A673 (cell line): ENCODE measurements around the gene SREBF2. TPM values are rescaled to one million over a fixed set of nuclear protein-coding genes. Genes with fewer than 3 reads are reported as not detected.

Experiments
- BruUV-seq: library from RNA; stranded (reverse); fragments of 400-500 nt; replicated peaks from 2 replicates; lab custom pipeline; 2021; lab: Mats Ljungman, UMichigan
- CTCF ChIA-PET: fragments of 300-600 bp; sonication (Branson Sonifier 250); formaldehyde crosslinking; loops from one replicate; lab custom pipeline; 2022; ENCODE audit warnings: antibody characterized with exemption; lab: Charles Lee
- POLR2A ChIA-PET: fragments of 300-600 bp; sonication (Branson Sonifier 250); formaldehyde crosslinking; loops from one replicate; lab custom pipeline; 2022; ENCODE audit warnings: antibody characterized with exemption; ENCODE audit not compliant: low non-redundant PET; lab: Charles Lee
- DNase-seq: peaks from one replicate; pipeline ENCODE4 v3.0.0-alpha.2; 2015; ENCODE audit warnings: low spot score
- H3K27ac ChIP-seq: fragments of 200-600 bp; sonication (generic); 2 replicates; pipeline ENCODE4 v1.5.1; 2016; ENCODE audit warnings: mixed run types, low read depth, mild to moderate bottlenecking, mixed read lengths, antibody characterized with exemption, low read length; ENCODE audit not compliant: poor library complexity, severe bottlenecking
- H3K27me3 ChIP-seq: fragments of 200-600 bp; sonication (generic); replicated peaks from 2 replicates; pipeline ENCODE4 v1.6.1; 2017; ENCODE audit warnings: mixed run types, low read depth, mild to moderate bottlenecking, mixed read lengths, antibody characterized with exemption, low read length; ENCODE audit not compliant: insufficient read depth, poor library complexity
- H3K36me3 ChIP-seq: fragments of 200-600 bp; sonication (generic); 2 replicates; pipeline ENCODE4 v1.6.1; 2016; ENCODE audit warnings: mixed run types, mild to moderate bottlenecking, mixed read lengths, antibody characterized with exemption, low read length; ENCODE audit not compliant: insufficient read depth, poor library complexity, severe bottlenecking
- H3K4me1 ChIP-seq: fragments of 200-600 bp; sonication (generic); 2 replicates; pipeline ENCODE4 v1.6.1; 2017; ENCODE audit warnings: mixed run types, mild to moderate bottlenecking, mixed read lengths, antibody characterized with exemption, low read length; ENCODE audit not compliant: insufficient read depth, poor library complexity, severe bottlenecking
- H3K4me3 ChIP-seq: fragments of 200-600 bp; sonication (generic); 2 replicates; pipeline ENCODE4 v1.5.1; 2016; ENCODE audit warnings: low read depth, mixed run types, mild to moderate bottlenecking, mixed read lengths, low read length; ENCODE audit not compliant: poor library complexity, severe bottlenecking
- H3K9me3 ChIP-seq: fragments of 200-600 bp; sonication (generic); 2 replicates; pipeline ENCODE4 v1.6.1; 2016; ENCODE audit warnings: mixed run types, low read depth, mild to moderate bottlenecking, mixed read lengths, antibody characterized with exemption, low read length; ENCODE audit not compliant: poor library complexity, severe bottlenecking
- EZH2 ChIP-seq: fragments of 200-600 bp; sonication (generic); IDR thresholded peaks from 2 replicates; pipeline ENCODE4 v1.6.1; 2017; ENCODE audit warnings: borderline replicate concordance, low read depth, mild to moderate bottlenecking, mixed read lengths, antibody characterized with exemption, low read length; ENCODE audit not compliant: poor library complexity, severe bottlenecking
- intact Hi-C: fragments of 100-400 bp; cut with micrococcal nuclease; formaldehyde crosslinking; loops from one replicate; pipeline ENCODE4 v1.10.0; 2022; ENCODE audit not compliant: unreplicated experiment
- total RNA-seq: library from RNA; stranded (reverse); gene quantifications from 2 replicates; pipeline ENCODE4 v1.2.3, GENCODE V29; 2021
- TF ChIP-seq, protein P1 (sequence below): fragments of 300-800, 200-600 bp; sonication (generic); conservative IDR thresholded peaks from 2 replicates; pipeline ENCODE4 v1.5.1; 2017; ENCODE audit warnings: low read depth, mild to moderate bottlenecking, antibody characterized with exemption, low read length, moderate library complexity, mixed read lengths

SREBF2 gene
- total RNA-seq, 1 experiment from 2014 or later: 141 TPM

DNA sequence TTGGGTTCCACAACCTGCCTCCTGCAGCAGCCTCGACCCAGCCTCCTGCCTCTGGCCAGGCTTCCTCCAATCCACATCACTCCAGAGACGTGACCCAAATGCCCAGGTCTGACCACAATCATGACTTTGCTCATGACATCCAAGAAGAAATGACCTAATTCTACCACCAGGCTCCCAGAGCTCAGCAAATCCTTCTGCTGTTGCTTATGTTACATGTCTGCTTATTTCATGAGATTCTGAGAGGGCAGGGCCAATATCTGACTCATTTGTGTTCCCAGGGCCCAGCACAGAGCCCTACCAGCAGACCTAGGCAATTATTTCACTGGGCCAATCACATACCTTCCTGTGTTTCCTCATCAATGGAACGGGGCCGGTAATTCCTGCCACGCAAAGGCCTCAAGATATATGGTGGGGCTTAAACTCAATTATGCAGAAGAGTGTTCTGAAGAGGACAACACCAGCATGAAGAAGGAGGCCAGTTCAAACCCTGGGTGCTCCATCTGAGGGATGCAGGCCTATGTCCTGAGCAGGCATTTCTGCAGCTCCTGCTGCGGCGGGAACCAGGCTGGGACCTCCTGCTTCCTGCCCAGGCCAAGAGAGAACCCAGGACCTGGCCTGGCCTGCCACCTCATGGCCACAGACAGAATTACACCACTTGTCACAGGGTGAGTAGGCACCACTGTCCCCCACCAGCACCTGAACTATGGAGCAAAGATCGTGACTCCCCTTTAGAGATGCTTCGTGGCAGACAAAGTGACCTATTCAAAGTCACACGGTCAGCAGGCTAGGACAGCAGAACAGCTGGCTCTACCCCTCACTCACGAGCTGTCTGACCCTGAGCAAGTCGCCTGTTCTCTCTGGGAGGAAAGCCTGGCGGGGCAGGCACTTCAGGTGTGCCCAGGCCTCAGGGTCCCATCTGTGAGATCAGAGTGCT, 108.2 kb downstream of the SREBF2 start:
- DNase-seq: peak; percentile 87
- peak overlapping the region; percentile 57 for H3K27ac ChIP-seq
- no peak for TF ChIP-seq EZH2
- TF ChIP-seq, protein P1, sequence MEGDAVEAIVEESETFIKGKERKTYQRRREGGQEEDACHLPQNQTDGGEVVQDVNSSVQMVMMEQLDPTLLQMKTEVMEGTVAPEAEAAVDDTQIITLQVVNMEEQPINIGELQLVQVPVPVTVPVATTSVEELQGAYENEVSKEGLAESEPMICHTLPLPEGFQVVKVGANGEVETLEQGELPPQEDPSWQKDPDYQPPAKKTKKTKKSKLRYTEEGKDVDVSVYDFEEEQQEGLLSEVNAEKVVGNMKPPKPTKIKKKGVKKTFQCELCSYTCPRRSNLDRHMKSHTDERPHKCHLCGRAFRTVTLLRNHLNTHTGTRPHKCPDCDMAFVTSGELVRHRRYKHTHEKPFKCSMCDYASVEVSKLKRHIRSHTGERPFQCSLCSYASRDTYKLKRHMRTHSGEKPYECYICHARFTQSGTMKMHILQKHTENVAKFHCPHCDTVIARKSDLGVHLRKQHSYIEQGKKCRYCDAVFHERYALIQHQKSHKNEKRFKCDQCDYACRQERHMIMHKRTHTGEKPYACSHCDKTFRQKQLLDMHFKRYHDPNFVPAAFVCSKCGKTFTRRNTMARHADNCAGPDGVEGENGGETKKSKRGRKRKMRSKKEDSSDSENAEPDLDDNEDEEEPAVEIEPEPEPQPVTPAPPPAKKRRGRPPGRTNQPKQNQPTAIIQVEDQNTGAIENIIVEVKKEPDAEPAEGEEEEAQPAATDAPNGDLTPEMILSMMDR: peak; percentile 85
- intact Hi-C loops: loop anchor here (1.0 to 2.0 kb wide), 3 partner anchors 119 to 244 kb away; no protein-coding TSS in a partner anchor
- H3K4me3 ChIP-seq: no peak overlapping the region
- peaks cover 74% of the 10 kb centered on the region for H3K36me3 ChIP-seq
- no peaks in the 10 kb centered on the region for H3K27me3 ChIP-seq
- peaks cover 5% of the 10 kb centered on the region for H3K4me1 ChIP-seq
- BruUV-seq: no TSS peak
- ChIA-PET POLR2A (interaction anchor here (0.5 to 1.3 kb wide), 3 partner anchors 140 to 375 kb away, joined by 3 to 7 read pairs (median 4); partner anchors contain the start of gene CCDC134), CTCF (interaction anchor here (0.6 to 2.0 kb wide), 5 partner anchors 15 to 531 kb away, joined by 4 to 32 read pairs (median 7); no protein-coding TSS in a partner anchor)
- H3K9me3 ChIP-seq: no peaks in the 10 kb centered on the region

DNA sequence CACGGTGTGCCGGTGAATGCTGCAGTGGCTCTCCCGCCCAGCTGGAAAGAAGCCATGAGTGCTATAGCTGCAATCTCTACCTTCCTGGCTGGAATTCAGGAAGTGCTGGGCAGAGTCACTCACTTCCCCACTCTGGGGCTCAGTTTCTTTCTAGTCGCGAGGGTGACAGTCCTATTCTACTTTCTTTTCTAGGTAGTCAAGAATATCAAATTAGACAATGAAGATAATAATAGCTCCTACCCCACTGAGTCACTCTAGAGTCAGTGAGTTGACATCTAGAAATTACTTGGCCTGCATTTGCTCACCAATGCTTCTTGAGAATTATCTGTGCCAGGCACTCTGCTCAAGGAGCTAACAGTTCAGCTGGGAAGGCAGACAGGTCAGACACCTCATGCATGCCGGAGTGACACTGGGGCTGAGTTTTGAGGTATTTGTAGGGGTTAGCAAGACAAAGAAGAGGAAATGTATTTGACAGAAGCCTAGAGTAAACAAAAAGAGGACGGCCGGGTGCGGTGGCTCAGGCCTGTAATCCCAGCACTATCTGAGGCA, 110.8 kb downstream of the SREBF2 start:
- TF ChIP-seq EZH2: no peak
- TF ChIP-seq, protein P1: no peak
- Histone ChIP-seq H3K27ac (no peak overlapping the region), H3K27me3 (no peaks in the 10 kb centered on the region), H3K4me1 (peaks cover 17% of the 10 kb centered on the region), H3K36me3 (peaks cover 57% of the 10 kb centered on the region), H3K4me3 (no peak overlapping the region), H3K9me3 (no peaks in the 10 kb centered on the region)
- CTCF ChIA-PET: interaction anchor here (0.7 kb wide), 2 partner anchors 17 to 18 kb away, joined by 4 to 9 read pairs; no protein-coding TSS in a partner anchor
- no TSS peak for BruUV-seq
- DNase-seq: no peak
- POLR2A ChIA-PET: interaction anchor here (0.6 kb wide), 1 partner anchor 273 kb away, joined by 8 read pairs; no protein-coding TSS in a partner anchor
- intact Hi-C loops: no loop called here

DNA sequence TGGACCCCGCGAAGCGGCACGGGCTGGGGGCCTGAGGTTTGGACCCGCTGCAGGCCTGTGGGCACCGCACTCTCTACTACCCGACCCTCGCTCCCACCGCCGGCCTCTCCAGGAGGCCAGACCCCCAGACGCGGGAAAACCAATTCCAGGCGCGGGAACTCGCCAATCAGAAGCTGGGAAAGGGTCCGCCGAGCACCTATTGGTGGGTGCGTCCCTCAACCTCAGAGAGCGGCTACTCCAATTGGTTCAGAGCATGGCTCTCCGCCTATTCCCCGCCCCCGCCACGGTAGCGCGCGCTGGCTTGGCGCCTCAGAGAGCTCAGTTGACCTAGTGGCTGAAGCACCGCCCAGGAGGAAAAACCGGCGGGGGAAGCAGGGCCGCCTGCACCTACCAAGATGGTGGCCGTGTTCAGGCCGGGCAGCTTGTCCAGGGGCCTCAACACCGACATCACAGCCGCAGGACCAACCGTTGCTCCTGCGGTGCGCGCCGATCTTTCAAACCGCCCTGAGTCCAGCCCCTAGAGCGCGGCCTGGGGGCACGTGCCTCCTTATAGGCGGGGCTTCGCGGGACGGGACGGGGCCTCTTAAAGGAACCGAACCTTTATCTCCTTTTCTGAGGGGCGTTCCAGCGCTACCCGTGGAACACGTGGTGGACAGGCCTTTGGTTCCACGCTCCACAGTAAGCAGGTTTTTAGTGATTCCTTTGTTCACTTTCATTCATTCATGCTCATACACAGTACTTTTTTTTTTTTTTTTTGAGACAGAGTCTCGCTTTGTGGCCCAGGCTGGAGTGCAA, 113.9 kb downstream of the SREBF2 start, which contains the start of gene CENPM:
Gene CENPM, minus strand, starts transcription at position 524 of the 795 bp plus-strand sequence. Its CDS starts 76 bp downstream, at position 448.
- ChIA-PET POLR2A (interaction anchor here (0.6 to 0.8 kb wide), 2 partner anchors 114 to 352 kb away, joined by 3 to 4 read pairs; partner anchors contain the start of gene SREBF2), CTCF (interaction anchor here (0.6 to 1.4 kb wide), 7 partner anchors 19 to 497 kb away, joined by 3 to 6 read pairs (median 4); partner anchors contain the start of gene NDUFA6)
- peaks cover 25% of the 10 kb centered on the region for H3K4me1 ChIP-seq
- H3K4me3 ChIP-seq: peak within 1 kb of the TSS; percentile 68
- H3K36me3 ChIP-seq: peaks cover 31% of the 10 kb centered on the region
- BruUV-seq: no TSS peak
- intact Hi-C loops: no loop called here
- peak; percentile 98 for DNase-seq
- peak within 1 kb of the TSS; percentile 84 for H3K27ac ChIP-seq
- no peaks in the 10 kb centered on the region for H3K27me3 ChIP-seq
- no peaks in the 10 kb centered on the region for H3K9me3 ChIP-seq
- no peak for TF ChIP-seq EZH2
- TF ChIP-seq, protein P1: no peak
